Renal pelvis (tissue), 4 donors: ENCODE data around the gene ZNFX1. TPM values are rescaled to one million over a fixed set of nuclear protein-coding genes. Genes with fewer than 3 reads are reported as not detected.
A peak's percentile ranks its signal among the peaks of the same experiment; 100 is the strongest.
"Not testable (repeated sequence)": the region's sequence is repeated elsewhere in the genome, so short reads cannot be mapped to it uniquely, and the experiment has no call there.

Source experiments
- DNase-seq: peaks from one replicate; pipeline ENCODE4 v3.0.0-alpha.2; 2013
- polyA plus RNA-seq, 3 donors: library from polyadenylated mRNA; unstranded; fragments of 120-200 nt; gene quantifications; one replicate each; pipeline ENCODE4 v1.2.1, GENCODE V29; 2013; ENCODE audit not compliant: insufficient read length in 3 of 3

The ZNFX1 gene
- polyA plus RNA-seq, 3 donors: 14.3 to 17.5 (median 17.1) TPM

- DNase-seq: peak; percentile 99
Measured at GRCh38 chr20:49219091-49219923, 58.5 kb downstream of the ZNFX1 start, which contains the start of gene DDX27. DDX27 (plus strand) TSS chr20:49219416; CDS start chr20:49219449, 33 bp downstream.

DNA sequence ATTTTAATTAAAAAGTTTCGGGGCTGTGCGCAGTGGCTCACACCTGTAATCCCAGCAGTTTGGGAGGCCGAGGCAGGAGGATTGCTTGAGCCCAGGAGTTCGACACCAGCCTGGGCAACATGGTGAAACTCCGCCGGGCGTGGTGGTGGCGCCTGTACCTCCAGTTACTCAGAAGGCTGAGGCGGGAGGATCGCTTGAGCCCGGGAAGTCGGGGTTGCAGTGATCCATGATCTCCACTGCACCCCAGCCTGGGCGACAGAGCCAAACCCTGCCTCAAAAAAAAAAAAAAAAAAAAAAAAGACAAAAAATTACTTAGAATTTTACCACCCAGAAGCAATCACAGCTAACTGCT is 59.1 kb downstream of the ZNFX1 start:
- peak; percentile 9 for DNase-seq

DNA sequence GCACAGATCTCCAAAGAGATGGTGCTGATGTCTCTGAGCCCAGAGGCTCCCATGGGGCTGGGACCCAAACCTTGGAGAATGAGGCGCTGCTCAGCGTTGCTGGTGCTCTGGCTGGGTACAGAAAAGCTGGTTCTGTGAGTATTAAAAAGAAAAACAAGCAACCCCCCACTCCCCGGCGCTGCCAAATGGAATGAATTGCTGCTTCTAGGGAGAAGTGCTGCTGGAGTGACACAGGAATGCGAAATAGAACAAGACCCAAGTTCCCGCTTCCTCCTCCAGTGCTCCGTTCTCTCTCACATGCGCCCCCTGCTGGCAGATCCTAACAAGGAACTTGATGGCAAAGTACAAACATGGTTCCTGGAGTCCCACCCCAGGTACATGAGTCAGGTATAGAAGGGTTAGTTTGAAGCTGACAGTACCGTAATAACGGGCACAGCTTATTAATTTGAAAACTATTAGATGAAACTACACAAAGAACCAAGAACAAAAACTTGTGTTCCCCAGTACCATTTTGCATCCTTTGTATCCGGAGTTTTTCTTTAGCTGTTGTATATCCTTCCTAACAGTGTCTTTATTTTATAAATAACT is 60.8 kb downstream of the ZNFX1 start:
- DNase-seq: peak; percentile 94

DNA sequence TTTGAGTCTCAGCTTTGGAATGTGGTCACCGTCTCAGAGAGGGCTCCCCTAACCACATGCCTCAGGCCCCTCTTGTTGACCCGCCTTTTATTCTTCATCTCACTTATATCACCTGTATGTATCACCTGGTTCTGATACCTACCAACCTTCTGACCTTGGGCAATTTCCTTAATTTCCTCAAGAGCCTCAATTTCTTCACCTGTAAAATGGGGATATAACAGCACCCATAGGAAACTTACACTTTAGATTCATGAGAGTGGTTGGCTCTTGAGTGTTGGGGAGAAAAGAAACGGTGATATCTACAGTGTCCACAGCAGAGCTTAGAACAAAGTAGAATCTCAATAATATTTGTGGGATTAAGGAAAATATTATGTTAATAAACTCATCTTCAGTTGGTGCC is 62.6 kb downstream of the ZNFX1 start:
- DNase-seq: no peak

DNA sequence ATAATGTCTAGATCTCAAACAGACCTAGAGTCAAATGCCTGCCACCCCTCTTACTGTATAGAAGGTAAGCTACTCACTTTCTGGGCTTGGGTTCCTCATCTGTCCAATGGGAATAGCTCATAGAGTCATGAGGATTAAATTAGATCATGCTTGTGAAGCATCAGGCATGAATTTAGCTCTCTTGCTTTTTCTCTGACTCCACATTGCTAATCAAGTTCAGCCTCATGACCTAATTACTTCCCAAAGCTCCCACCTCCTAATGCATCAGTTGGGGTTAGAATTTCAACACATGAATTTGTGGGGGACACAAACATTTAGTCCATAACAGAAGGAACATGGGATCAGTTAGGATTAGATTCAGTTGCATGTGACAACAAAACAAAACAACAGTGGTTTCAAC is 63.3 kb downstream of the ZNFX1 start:
- no peak for DNase-seq

DNA sequence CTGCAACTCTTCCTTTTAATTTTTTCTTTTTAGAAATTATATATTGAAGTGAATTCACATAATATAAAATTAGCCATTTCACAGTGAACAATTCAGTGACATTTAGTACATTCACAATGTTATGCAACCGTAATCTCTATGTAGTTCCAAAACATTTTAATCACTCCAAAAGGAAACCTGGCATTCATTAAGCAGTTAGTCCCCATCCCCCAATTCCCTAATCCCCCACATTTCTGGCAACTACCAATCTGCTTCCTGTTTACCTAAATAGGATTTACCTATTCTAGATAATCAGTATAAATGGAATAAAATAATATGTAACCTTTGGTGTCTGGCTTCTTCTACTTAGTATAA is 67.1 kb downstream of the ZNFX1 start:
- DNase-seq: no peak

DNA sequence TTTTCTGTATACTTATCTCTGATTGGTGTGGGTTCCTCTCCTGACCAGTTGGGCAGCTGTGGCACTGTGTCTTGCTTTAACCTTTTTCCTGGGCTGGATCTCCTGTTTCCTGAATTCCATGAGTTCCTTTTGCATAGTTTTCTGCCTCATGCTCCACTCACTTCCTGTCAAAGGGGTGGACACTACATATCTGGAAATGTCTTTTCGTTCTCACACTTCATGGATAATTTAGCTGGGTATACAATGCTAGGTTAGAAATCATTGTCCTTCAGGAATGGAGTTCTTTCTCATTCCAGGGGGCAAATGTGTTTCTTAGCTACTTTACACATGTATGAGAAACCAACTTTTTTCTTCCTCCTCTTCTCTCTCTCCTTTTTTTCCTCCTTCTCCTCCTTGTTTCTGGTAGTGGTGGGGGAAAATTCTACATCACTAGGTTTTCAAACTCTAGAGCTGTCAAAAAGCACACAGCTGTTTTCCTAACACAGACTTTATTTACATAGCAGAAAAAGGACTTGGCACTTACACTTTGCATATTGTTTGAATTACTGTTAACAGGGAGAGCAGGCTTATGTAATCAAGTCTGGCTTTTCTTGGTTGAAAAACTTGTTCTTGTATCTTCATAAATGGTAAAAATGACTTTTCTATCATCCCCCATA is 67.6 kb downstream of the ZNFX1 start:
- no peak for DNase-seq

GRCh38 chr20:49207076-49207475 is 70.8 kb downstream of the ZNFX1 start:
- no peak for DNase-seq

DNA sequence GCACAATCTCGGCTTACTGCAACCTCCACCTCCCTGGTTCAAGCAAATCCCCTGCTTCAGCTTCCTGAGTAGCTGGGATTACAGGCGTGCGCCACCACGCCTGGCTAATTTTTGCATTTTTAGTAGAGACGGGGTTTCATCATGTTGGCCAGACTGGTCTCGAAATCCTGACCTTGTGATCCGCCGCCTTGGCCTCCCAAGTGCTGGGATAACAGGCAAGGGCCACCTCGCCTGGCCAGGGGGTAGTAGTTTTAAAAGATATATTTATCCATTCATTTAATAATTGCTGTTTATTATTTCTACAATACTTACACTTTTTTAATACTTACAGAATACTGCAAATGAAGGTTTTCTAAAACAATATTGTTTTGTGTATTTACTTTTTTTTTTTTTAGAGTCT is 74.1 kb downstream of the ZNFX1 start:
- no peak for DNase-seq

DNA sequence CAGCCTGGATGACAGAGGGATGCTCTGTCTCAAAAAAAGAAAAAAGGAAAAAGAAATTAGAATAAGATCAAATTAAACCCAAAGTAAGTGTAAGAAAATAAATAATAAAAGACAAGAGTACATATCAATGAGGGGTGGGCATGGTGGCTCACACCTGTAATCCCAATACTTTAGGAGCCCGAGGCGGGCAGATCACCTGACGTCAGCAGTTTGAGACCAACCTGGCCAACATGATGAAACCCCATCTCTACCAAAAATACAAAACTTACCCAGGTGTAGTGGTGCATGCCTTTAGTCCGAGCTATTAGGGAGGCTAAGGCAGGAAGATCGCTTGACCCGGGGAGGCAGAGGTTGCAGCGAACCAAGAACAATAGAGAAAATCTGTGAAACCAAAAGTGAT is 74.8 kb downstream of the ZNFX1 start:
- DNase-seq: no peak

GRCh38 chr20:49199729-49200293 is 78.0 kb downstream of the ZNFX1 start:
- DNase-seq: no peak

- DNase-seq: not testable (repeated sequence)
Measured at GRCh38 chr20:49192944-49193518, 84.8 kb downstream of the ZNFX1 start.

Other genes with a start within 250 kb of the ZNFX1 start
- 100 to 1,000 TPM in 2 of 3 donors, 10 to 100 TPM in 1; 98.7 to 107 (median 100) TPM for gene CSE1L, start 231.7 kb downstream of the ZNFX1 start, polyA plus RNA-seq
- gene STAU1, start 89.7 kb downstream of the ZNFX1 start, polyA plus RNA-seq: 100 to 1,000 TPM; 112 to 120 (median 117) TPM
- 10 to 100 TPM; 47.0 to 50.5 (median 49.1) TPM for gene DDX27, start 58.6 kb downstream of the ZNFX1 start, polyA plus RNA-seq
- under 1 TPM; 0.37 to 0.57 (median 0.50) TPM for gene KCNB1, start 204.6 kb upstream of the ZNFX1 start, polyA plus RNA-seq